NCI-H2107 treated with DMSO at 0.1 percent for 48 hours (cell line): ENCODE results near the gene MPHOSPH9.

Experiments
- DNase-seq: peaks from one replicate; lab custom pipeline; 2025; ENCODE audit not compliant: unreplicated experiment; lab: John Stamatoyannopoulos, UW

MPHOSPH9 gene

GRCh38 chr12:123132951-123133619 is 99.9 kb downstream of the MPHOSPH9 start:
- peak; percentile 94 for DNase-seq

DNA sequence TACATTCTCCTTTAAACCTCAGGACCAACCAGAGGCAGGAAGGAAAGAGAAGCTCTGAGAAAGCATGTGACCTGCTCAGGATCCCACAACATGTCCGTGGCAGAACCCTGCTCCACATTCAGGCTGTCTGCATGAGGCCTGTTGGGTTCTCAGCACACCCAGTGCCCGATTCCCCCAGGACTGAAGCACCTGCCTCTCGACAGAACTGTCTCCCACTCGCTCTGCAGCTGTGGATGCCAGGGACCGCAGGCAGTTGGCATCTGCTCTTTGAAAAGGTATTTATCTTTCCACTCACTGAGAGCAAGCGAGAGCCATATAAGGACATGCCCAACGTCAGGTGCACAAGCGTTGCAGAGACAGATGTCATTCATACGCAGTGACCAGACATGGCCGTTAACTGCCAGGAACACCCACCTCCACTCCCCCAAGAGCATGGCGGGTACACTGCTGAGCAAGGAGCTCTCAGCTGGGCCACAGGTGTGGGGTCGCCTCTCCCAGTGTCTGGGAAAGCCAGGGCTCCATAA is 101.0 kb downstream of the MPHOSPH9 start:
- peak; percentile 98 for DNase-seq

GRCh38 chr12:123131291-123131832 is 101.6 kb downstream of the MPHOSPH9 start:
- DNase-seq, result peak; percentile 72

GRCh38 chr12:123129621-123130020 is 103.3 kb downstream of the MPHOSPH9 start:
- no peak for DNase-seq

DNA sequence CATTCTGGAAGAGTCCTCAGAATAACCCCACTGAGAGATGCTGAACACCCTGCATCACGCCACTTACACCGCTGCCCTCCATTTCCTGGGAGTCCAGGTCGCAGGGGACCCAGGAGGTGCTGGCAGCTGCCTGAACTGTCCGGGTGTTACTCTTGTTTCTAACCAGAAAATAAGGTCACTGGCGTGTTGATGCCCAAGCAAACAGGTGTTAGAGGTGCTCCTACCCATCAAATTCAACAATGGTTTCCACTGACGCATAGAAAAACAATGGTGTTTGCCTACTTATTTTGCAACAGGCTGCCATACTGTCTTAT is 105.8 kb downstream of the MPHOSPH9 start:
- peak; percentile 40 for DNase-seq

DNA sequence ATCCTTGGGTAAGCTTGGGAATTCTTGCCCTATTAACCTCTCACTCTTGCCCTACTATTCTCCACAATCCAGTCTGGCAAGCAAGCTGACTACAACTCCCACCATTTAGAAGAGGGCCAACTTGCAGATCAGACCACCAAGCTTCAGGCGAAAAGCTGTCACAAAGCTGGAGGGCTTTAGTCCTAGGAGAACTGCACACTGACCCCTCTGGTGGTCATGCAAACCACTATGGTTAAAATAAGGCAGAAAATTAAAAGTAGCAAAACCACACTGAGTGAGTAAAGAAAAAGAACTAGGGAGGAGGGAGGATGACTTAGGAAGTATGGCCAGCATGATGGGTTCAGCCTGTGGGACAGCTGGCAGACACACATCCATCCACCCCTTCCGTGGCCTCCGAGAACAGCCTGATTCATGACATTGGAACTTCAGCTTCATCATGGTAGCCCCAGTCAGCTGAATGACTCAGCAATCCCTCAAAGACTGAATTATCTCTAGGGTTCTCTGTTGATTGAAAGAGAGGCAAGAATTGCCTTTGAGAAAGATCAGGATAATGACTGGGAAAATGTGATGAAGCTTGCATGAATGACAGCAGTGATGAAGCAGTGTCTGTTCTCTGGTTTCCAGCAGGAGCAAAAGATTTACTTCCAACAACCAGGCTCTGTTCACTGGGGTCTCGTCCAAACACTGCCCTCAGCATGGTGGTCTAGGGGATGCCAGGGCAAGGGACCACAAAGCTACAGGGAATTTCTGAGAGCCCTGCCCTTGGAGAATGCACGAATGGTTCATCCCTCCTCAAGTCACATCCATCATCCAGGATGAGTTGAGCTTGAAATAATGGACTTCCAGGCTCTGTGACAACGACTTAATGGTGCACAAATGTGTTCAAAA is 106.4 kb downstream of the MPHOSPH9 start:
- DNase-seq, result no peak

- DNase-seq, result no peak
Measured at GRCh38 chr12:123122626-123123025, 110.3 kb downstream of the MPHOSPH9 start.

- DNase-seq, result no peak
Measured at GRCh38 chr12:123121670-123122069, 111.3 kb downstream of the MPHOSPH9 start.

GRCh38 chr12:123120452-123121166 is 112.3 kb downstream of the MPHOSPH9 start:
- DNase-seq, result peak; percentile 79

DNA sequence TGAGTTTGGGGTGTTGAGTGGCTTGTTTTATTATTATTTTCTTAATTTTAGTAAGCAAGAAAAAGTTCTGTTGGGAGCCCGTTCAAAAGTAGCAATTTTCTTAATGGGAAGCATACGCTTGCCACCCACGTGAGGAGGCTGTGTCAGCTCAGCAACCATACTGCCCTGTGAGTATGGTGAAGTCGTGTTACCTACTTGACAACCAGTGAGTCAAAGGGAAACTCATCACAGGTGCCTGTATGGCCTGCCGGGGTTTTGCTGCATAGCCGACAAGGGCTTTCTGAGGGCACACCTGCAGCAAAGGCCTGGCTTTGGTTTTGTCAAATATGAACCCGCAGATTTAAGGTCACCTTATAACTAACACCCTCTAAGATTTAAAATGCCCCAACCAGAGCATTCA is 113.1 kb downstream of the MPHOSPH9 start:
- no peak for DNase-seq

DNA sequence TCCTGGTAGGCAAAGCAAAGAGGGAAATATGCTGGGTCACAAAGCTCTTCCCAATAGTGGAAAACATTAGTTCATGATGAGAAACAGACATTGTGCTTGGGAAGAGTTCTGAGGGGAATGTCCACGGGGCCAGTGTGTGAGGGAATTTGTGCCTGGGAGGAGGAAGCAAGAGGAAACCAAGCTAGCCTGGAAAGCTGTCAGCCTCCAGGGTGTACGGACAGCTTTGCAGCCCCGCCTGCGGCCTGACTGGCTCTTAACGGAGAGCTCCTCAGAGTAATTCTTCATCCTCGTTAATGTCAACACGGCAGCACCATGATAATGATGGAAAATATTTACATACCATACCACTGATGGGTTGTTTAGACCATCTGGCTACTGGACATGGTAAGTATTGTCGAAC is 114.4 kb downstream of the MPHOSPH9 start:
- no peak for DNase-seq

DNA sequence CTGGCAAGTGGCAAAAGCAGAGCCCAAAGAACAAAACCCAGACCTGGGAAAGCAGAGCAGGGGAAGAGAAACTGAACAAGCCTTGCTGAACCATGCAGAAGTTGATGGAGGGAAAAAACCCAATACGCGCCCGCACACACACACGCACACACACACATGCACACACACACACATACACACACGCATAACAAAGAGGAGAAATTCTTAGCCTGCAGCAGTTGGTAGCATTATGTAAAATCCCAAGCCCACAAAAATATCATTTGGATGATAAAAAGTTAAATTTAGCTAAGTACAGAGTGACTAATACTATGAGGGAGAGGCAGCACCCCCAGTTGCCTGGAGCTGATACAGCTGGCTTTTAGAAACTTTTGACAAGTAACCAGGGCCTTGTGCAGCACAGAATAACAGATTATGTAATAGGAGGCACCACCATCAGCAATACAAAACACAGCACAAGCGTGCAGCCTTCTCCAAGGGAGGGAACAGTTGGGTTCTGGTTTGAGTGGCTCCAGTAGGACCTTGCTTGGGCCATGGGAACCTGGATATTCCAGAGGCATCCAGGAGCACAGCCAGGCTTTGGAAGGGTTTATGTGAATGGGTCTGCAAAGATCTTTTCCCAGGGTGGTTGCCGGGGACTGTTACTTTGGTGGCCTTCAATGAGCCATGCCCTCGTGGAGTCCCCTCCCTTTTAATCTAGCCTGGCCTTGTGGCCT is 117.4 kb downstream of the MPHOSPH9 start:
- no peak for DNase-seq

- DNase-seq, result no peak
Measured at GRCh38 chr12:123114304-123115083, 118.4 kb downstream of the MPHOSPH9 start.

DNA sequence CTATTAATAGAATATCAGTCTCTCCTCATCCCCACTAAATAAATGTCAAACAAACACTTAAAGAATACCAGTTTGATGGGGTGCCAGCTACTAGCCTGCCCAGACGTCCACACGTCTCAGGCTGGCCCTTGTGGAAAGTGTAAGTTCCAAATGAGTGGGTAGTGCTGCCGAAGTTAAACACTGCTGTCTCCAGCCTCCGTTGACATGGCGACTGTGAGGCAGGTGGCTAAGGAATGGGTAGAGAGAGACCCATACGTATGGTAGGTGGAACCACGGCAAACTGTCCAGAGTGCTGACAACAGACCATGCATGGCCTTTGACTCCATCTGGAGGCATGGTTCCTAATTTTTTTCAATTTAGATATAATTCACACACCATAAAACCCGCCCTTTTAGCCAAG is 119.9 kb downstream of the MPHOSPH9 start:
- peak; percentile 59 for DNase-seq

DNA sequence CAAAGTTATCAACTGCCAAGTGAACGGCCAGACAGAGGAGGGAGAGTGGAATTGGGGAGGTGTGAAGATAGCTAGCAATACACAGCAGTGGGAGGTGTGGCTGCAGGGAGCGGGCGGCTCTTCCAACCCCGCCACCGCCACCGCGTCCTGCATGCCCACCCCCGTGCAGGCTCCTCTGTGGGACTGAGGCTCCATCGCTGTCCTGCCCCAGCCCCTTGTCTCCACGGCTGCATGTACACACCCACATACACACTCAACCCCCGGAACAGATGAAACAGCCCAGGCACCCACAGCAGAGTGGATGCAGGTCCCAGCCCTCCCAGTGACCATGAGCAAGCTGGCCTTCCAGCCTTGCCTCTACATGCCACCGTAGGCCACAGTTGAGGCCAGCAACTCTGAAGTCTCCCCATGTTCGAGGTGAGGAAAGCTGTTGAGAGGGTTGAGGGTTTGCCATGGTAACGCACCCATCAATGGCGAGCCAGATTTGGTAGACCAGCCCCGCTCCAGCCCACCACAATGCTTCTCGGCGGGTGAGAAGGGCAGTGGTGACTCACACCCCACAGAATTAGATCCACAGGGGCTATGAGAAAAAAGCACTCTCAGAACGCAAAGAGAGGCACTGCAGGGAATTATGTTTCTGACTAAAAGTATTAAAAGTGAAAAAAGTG is 121.3 kb downstream of the MPHOSPH9 start:
- DNase-seq, result no peak

DNA sequence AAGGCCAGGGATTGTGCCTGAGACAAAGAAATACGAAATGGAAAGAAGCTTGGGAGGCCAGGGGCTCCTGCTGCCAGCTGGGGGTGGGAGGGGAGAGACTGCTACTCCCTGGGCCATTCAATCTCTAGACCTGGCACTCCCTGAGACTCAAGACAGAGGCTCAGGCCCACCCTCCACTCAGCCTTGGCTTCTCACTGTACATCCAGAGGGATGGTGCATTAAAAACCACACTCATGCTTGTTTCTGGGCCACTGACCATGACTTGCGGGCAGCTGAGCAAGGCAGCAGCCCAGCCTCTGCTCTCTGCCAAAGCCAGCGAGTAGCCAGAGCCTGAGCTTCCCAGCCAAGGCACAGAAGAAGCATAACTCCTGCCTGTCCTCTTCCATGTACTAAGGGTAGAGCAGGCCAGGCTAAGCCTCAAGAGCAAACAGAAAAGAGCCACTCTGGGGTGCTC is 123.6 kb downstream of the MPHOSPH9 start:
- DNase-seq, result no peak

DNA sequence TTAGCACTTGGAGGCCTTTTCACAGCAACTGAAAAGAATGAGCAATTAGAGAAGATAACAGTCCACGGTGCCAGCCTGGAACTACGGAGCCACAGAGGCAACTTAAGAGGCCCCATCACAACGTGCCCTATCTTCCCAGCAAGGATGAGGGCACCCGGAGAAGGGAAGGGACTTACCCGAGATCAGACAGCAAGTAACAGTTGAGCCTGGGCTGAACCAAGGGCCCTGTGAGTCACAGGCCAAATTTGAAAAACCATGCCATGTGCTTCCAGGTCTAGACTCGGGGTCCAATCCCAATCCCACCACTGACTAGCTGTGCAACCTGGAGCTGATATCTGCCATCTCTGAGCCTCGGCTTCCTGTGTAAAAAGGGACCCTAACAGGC is 124.3 kb downstream of the MPHOSPH9 start:
- DNase-seq, result no peak

DNA sequence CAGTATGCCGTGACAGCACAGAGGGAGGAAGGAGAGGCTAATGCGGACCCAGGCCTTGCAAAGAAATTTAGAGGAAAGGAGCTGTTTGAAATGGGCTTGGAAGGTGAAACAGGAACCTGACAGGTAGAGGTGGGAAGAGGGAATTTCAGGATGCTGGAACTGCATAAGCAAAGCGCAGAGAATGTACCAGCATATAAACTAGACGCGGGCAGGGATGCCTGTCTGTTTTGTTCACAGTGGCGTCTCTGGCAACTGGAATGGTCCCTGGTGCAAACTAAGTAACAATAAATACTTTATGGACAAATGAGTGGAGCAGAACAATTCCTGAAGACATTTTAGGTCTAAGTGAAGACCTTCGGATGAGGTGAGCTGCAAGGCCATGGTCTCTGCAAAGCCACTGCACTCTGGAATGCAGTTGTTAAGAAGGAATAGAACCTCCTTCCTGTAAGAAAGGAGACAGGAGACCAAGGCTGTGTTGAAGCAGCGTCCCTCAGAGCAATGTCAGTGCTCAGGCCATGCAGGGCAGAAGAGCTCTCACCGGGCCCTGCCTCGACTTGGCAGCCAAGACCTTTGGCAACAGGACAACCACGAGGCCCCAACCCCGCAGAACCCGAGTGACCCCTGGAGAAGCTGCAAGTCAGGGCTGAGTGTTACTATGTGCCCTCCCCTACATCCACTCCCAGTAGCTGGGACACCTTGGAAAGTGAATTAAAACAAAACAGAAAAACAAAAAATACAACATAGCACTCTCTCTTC is 124.8 kb downstream of the MPHOSPH9 start:
- no peak for DNase-seq
